HG03175 (cell line): Measurements from ENCODE around the gene KIAA0513.
"Not testable (repeated sequence)": the region's sequence is repeated elsewhere in the genome, so short reads cannot be mapped to it uniquely, and the experiment has no call there.

ENCODE experiments used
- ATAC-seq: cut with Tn5 transposase; IDR thresholded peaks from one replicate; pipeline ENCODE4 v1.9.1; 2021; ENCODE audit warnings: mild to moderate bottlenecking, moderate library complexity; ENCODE audit not compliant: unreplicated experiment

KIAA0513 gene

DNA sequence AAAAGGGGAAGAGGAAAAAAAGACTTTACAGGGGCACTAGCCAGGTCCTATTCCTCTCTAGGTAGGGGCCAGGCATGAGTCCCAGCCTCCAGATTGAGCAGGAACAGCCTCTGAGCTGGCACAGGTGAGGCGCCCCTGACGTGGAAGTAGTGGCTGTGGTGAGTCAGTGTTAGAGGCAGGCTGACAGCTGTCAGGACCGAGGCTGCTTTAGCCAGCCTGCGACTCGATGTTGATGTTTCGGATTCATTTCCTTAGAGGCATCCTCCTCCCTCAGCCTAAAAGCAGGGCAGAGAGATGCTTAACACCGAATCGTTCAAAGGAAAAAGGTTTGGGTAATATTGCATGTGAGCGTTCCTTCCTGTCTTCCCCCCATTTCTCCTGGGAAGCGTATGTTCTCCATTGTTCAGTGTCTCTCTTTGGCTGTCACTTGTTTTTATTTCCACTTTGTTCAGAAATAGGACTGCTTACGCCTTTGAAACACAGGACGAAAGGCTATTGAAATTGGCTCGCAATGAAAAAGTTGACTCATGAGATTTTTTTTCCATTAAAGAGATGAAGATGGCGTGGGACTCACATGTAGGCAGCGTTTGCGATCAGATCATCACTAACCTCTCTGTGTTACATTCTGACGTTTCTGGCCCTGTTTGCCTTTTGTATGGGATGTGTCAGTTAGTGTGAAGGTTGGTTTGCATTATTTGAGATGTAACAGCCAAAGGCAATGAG lies 1.3 kb downstream of the KIAA0513 start:
- no peak for ATAC-seq

DNA sequence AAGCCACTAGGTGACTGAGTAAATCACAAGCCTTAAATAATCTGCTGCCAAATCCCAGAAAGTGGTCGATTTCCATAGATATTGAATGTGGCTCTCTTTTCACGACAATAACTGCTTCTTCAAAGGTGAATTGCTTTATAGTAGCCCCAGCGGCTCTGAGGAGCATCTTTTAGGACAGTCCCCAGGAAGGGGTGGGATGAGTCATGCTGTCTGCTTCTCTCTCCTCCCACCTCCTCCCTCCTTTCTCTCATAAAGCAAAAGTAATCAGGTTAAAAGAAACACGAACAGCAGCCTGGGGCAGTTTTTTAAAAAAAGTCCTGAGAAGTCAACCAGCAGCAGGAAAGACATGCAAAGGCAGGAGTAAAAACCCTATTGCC lies 1.8 kb downstream of the KIAA0513 start:
- no peak for ATAC-seq

DNA sequence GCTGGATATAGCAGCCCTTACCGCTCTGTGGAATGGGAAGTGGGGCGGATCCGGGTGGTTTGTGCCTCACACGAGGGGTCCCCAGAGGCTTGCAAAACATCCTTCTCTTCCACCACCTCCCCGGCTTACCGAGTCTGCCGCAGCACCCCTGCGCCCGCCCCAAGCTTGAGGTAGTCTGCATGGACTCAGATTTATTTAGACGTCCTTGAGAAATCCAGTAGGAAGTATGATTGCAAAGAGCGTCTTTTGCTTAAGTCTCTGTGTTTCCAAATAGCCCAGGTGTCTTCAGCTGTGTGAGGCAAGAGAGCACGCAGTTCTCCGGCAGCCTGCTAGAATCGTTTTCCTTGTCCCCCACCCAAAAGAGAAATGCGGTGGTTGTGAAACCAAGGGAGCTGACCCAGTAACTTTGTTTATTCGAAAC lies 2.4 kb downstream of the KIAA0513 start:
- ATAC-seq = no peak

DNA sequence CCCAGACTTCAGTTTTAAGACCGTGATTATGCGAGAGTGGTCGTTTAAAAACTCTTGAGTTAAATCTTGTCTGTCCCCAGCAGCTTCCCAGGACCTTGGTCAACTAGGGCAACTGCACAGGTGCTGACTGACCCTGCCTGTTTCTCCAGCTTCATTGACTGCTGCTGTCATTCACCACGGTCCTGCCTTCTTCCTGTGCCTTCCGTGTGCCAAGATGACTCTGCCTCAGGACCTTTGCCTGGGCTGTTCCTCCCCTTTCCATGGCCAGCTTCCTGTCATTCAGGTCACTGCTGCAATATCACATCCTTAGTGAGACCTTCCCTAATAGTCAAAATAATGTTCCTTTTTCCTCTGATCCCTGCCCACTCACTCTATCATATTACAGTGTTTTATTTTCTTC lies 3.9 kb downstream of the KIAA0513 start:
- ATAC-seq = no peak

DNA sequence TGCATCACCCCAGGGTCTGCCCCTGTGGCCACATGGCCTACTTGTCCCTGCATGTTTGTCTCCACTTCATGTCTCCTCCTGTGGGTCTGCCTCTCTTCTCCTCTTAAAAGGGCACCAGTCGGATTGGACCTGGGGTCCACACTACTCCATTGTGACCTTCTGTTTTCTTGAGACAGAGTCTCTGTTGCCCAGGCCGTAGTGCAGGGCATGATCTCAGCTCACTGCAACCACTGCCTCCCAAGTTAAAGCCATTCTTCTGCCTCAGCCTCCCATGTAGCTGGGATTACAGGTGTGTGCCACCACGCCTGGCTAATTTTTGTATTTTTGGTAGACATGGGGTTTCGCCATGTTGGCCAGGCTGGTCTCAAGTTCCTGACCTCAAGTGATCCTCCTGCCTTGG lies 4.6 kb downstream of the KIAA0513 start:
- not testable (repeated sequence) for ATAC-seq

DNA sequence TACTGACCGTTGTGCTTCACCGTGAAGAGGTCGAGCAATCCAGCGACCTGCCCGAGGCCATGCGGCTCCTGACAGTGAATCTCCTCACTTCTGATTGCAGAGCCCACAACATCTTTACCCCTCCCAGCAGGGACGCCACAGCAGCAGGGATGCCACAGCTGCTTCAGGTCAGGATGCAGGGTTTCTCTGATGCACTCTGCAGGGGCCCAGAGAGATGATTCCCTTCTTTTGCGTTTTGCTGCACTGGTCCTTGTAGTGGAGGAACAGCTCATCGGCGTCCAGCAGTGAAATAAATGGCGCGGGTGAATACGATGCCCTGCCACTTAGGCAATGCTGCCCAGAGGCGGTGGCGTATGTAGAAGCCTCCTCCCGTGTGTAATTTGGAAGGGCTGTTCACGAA lies 5.6 kb downstream of the KIAA0513 start:
- ATAC-seq = no peak

DNA sequence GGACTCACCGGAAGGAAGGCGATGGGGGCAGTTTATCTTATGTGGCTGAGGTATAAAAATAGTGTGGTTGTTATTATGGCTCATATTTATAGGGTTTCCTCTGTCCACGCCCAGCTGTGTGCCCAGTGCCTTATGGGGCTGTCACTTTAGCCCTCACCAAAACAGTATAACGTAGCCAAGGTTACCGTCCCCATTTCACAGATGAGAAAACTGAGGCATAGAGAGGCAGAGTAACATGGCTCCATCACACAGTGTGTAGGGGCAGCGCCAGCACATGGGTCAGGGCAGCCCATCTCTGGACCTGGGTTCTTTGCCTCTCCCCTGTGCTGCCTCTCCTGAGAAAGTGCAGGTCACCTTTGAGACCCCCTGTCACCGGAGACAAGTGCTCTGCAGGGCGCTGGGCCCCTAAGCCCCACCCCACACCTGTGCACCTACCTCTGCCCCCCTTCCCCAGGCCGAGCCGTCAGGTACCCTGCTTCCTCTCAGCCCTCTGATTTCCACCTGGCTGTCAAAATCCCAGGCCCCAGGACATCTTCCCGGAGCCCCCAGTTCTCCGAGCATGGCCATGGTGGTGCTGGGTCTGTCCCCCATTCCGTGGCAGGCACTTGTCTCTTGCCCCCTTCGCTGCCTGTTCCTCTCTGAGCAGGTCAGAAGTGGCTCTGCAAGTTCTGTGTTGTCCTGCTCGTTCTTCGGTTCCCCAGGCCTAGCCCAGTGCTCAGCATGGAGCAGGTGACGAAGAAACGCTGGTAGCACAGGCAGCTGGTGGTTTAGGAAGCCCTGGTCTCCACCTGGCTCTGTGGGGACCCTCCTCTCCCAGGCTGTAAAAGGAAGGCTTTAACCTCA lies 7.2 kb downstream of the KIAA0513 start:
- ATAC-seq = no peak

DNA sequence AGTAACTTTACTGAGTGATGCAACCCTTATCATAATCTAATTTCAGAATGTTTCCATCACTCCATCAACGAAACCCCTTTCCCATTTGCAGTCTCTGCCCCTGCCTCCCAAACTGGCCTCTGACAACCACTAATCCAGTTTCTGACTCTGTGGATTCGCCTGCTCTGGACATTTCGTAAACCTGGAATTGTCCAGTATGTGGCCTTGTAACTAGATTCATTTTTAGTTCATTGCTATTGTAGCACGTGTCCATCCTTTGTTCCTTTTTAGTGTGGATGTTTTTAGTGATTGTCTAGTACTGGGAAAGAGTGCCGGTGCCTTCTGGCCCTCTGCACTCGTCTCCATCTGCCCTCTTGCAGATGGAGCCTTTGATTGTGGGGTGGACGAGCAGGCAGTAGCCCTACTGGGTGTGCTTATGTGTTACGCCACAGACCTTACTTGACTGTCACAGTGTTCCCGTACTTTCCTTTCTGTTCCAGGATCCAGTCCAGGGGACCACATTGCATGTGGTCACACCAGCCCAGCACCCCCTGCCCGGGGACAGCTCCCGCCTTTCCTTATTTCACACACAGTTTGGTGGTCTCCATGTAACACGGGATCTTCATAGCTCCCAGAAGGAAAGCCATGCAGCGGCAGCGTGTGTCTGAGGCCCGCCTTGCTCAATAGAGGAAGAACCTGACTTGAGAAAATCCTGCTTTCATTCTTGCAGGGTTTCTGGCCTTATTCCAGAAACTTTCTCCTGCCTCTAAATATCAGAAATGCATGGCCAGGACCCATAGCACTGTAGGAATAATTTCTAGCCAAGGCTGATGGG lies 8.8 kb downstream of the KIAA0513 start:
- ATAC-seq = no peak

DNA sequence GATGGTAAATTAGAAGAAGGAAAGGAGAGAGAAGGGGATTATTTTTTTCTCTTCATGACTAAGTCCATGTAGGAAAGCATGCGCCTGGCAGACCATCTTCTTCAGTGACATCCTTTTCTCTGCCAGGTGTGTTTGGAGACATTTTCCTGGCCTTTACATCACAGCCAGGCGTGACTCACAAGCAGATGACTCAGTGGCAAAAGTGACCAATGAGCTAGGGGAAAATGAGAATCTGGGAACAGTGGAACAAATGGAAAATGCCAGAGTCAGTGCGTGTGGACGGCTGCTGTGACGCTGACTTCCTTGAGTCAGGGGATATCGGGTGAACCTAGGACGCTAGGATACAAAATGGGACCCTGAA lies 9.4 kb downstream of the KIAA0513 start:
- ATAC-seq = no peak

DNA sequence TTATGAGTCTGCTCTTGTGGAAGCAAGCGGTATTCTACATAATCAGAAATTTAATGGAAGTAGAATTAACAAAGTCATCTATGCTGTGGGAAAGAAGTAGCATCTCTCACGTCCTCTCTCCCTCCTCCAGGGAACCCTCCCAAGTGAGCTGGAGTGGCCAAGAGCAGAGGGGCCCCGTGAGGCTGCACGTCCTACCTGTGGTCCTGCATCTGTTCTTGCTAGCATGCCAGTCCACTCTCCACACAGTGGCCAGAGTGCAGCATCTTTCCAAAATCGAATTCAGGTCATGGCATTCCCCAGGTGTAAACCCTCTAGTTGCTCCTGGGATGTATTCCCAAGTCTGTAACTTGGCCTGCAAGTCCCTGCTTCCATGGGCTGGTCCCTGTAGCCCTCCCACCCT lies 10.1 kb downstream of the KIAA0513 start:
- no peak for ATAC-seq

DNA sequence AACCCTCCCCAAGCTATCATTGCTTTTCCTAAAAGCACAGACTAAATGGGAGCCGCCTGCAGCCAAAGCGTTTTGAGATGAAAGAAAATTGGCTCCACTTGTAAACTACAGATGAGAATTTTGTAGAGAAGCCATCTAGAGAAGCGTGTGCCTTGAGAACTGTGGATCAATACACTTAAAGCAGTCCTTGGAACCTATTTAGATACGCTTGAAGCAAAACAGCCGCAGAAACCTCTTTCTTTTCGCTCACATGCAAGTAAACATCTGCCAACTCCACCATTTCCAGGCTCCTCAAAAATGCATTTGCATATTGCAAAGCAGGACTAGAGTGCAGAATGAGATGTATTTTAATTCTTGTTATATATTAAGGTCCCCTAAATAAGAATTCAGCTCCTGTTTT lies 13.1 kb downstream of the KIAA0513 start:
- no peak for ATAC-seq

DNA sequence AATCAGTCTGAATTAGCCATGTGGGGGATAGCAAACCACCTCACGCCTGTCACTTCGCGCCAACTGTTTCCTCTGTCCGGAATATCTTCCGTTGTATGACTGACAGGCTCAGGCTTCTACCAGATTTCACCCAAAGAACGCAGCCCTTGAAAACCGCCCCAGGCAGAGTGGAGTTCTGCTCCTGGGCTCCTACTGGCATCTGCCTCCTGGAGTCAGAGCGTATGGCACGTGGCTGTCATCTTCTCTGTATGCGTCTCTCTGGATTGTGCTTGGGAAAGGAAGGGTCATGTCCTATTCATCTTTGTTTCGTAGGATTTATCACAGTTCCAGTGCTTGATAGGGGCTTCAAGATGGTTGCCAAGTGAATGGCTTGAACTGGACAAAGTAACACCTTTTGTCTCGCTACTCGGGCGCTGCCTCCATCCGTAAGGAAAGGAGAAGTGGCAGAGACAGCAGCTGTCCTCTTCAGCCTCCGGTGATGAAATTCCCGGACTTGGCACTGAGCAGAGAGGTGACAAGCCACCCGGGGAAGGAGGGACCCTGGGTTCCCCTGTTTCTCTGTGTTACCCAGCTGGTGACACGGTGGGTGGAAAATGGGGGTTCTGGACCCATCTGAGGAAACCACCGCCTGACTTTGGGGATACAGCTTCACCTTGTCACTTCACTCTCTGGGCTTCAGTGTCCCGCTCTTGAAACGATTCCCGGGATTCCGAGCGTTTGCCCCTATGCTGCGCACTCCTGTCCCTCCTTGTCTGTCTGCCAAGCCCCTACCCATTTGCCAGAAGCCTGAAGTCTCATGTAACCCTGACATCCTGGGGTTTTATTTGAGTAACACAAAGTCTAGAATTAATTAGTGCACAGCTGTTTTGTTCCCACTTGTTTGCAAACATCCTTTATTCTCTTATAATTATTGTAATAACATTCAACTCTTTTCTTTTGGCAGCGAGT lies 13.9 kb downstream of the KIAA0513 start:
- ATAC-seq = no peak

DNA sequence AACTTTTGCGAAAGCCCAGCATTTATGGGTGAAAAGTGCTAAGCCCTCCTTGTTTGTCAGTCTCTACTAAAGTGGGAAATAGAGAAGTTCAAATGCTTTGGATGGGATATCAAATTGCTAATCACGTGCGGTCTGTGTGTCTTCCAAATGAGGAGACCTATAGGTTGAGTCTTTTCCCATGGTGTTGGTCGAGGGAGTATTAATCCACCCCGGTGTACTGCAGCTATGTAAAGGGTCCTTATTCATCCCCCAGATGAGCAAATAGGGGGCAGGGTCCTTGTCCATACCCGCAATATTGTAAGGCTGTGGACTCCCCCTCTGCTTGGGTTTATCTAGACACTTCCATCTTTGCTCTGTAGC lies 14.6 kb downstream of the KIAA0513 start:
- no peak for ATAC-seq

DNA sequence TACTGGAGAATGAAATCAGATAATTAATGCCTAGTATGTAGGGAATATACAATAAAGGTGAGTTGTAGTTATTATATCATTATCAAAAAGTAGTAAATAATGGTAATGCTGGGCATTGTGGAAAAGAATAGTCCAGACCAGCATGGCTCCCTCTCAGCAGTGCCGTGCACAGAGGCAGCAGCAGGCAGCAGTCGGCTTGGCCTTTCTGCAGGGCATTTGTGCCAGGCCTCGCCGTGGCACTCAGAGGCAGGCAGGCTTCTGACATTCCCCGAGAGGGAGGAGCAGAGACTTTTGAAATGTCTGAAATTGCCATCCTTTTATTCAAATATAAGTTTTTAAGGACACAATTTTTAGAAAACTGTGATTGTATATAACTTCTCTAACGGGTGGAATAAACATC lies 15.0 kb downstream of the KIAA0513 start:
- no peak for ATAC-seq

DNA sequence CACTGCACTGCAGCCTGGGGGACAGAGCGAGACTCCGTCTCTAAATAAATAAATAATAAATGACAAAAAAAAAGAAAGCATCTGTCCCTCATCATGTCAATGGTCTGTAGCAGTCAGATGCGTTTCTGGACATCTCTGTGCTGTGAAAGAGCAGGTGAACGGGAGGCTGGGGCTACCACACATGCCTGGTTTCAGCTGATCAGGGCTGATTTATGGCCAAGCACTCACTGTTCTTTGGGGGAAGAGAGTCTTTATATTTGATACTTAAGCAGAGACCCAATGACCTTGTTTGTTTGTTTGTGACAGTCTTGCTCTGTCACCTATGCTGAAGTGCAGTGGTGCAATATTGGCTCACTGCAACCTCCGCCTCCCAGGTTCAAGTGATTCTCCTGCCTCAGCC lies 17.5 kb downstream of the KIAA0513 start:
- ATAC-seq = no peak

DNA sequence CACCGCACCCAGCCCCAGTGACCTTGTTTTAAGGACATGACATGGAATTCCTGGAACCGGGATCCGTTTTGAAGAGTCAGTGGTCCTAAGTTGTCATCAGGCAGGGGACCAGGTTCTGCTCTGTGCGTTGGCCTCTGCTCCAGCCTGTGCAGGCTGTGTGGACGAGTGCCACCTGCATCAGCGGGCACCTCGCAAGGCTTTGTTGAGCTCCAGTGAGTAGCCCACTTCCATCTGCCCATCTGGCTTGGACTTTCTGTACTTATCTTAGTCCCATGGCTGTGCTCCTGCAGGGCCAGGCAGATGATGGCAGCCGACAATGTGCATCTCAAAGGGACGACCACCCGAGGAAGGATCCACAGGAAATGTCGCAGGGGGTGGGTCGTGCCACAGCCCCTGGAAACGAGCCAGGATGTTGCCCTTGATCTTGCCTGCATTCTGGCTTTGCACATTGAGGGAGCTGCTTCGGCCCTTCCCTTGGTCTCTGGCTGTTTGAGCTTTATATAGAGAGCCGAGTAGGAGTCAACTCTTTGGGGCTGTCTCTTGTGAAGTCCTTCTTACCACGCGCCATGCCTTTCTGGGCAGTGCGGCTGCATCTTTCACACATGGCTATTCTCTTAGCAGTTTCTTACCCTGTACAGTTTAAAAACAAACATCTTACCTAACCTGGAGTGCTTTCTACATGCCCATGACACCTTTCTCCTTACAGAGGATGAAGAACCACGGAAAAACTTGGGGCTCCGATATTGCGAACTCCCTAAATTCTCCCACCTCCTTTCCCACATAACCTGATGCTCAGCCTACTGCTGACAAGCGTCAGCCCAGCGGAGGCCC lies 18.3 kb downstream of the KIAA0513 start:
- no peak for ATAC-seq

DNA sequence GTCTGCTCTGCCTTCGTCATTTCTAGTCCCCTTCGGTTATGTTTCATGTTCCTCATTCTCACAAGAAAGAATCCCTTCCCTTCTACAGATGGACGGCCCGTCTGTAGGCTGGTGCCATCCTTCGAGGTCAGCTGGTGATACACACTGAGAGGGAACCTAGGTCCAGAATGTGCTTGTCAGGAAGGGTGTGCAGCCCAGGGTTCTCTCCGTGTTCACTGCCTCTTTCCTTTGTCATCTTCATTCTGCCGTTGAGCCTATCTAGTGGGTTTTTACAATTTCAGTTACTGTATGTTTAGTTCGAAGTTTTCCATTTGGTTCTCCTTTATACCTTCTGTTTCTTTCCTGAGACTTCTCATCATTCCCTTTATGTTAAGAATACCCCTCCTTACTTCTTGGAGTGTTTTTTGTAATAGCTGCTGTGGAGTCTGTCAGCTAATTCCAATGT lies 18.9 kb downstream of the KIAA0513 start:
- no peak for ATAC-seq

DNA sequence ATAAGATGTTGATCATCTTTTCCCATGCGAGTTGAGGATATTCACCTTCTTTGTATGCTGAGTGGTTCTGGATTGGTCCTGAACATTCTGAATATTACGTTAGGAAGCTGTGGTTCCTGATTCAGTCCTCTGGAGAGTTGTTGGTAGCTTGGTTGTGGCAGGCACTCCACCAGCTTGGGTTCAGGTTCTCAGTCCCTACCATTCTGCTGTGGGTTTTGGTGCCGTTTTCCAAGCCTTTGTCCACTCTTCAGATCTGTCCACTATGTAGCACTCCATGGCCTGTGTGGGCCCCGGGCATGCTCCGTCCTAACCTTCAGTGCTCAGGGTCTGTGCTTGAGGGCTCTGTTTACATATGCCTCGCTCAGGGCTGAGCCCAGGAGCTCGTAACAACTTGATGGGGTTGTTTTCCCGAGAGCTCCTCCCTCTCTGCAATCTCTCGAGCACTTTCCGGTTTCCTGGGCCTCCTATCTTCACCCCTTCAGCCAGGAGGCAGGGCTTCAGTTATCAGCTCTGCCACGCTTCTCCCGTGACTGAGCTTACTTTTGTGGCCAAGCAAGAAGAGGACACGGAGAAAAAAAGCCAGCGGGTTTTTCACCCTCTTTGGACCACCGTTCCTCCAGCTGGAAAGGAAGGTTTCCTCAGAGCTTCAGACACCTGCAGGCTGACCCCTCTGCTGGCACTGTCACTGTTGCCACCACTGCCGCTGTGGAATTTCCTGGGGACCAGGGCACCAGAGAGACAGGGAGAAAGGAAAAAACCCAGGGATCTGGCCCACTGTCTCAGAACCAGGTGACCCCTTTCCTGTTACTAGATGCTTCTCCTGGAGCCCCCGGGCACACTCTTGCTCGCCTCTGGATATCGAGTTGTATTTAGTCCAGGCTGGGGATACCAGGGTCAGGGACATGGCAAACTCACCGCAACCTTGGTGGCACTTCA lies 19.6 kb downstream of the KIAA0513 start:
- no peak for ATAC-seq
